Parathyroid adenoma (tissue), 2 donors: ENCODE data around the gene MYORG.
A peak's percentile ranks its signal among the peaks of the same experiment; 100 is the strongest.

ENCODE experiments used
- H2AFZ ChIP-seq: fragments of 300-600 bp; sonication (generic); one replicate; pipeline ENCODE4 v1.7.0; 2017; ENCODE audit warnings: antibody characterized with exemption, mild to moderate bottlenecking
- H3K27ac ChIP-seq: fragments of 300-600 bp; sonication (generic); one replicate; pipeline ENCODE4 v1.7.0; 2017
- H3K27me3 ChIP-seq: fragments of 300-600 bp; sonication (generic); one replicate; pipeline ENCODE4 v1.7.0; 2017; ENCODE audit warnings: low read length; ENCODE audit not compliant: control insufficient read depth, insufficient read depth
- H3K36me3 ChIP-seq: fragments of 300-600 bp; sonication (generic); one replicate; pipeline ENCODE4 v1.7.0; 2017; ENCODE audit warnings: low read length; ENCODE audit not compliant: control insufficient read depth, insufficient read depth
- H3K4me1 ChIP-seq: fragments of 300-600 bp; sonication (generic); one replicate; pipeline ENCODE4 v1.7.0; 2017; ENCODE audit warnings: control low read depth
- H3K4me2 ChIP-seq: fragments of 300-600 bp; sonication (generic); one replicate; pipeline ENCODE4 v1.7.0; 2017; ENCODE audit warnings: low read length
- H3K4me3 ChIP-seq: fragments of 300-600 bp; sonication (generic); one replicate; pipeline ENCODE4 v1.7.0; 2017; ENCODE audit warnings: low read depth, low read length
- H3K79me2 ChIP-seq: fragments of 300-600 bp; sonication (generic); one replicate; pipeline ENCODE4 v1.7.0; 2017; ENCODE audit warnings: control low read depth
- H3K9ac ChIP-seq: fragments of 300-600 bp; sonication (generic); one replicate; pipeline ENCODE4 v1.7.0; 2017; ENCODE audit warnings: mild to moderate bottlenecking
- H3K9me3 ChIP-seq: fragments of 300-600 bp; sonication (generic); one replicate; pipeline ENCODE4 v1.7.0; 2017; ENCODE audit warnings: low read length; ENCODE audit not compliant: control insufficient read depth
- TF ChIP-seq, protein P1 (sequence below): fragments of 300-600 bp; sonication (generic); IDR thresholded peaks from one replicate; pipeline ENCODE4 v1.7.0; 2017; ENCODE audit warnings: antibody characterized with exemption, mild to moderate bottlenecking
- donor health status: primary hyperparathyroidism.

MYORG gene

DNA sequence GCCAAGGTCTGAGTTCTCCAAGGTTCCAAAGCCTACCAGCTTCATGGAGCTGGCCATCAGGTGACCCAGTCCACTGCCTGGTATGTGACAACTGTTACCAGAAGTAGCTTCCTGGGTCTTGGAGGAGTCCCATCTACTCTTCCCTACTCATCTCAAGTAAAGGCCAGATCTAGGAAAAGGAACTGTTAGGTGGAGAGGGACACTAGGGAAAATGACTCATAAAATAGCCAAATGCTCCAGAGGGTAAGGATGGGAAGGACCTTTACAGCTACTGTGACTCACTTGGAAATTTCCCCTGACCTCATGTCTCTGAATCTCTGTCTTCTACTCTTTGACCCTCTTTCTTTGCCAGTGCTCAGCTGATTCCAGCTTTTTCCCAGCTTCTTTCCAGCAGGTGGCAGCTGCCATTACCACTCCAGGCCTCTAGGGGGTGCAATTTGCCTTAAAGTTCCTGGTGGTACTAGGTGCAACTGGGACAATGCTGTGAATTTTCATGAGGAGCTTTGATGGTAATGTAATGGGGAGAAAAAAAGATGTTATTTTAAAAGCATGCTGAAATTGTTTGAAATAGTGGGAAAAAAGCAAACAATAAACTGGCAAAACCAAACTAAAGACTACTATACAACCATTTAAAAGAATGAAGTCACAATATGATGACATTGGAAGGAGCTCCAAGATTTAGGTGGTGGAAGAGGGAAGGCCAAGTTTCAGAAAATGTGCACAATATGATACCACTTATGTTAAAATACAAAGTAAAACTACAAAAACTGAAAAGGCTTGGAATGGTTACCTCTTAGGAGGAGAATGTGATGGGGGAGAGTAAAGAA, 27.1 kb upstream of the MYORG start:
- no peak overlapping the region for H3K27ac ChIP-seq
- TF ChIP-seq, protein P1, sequence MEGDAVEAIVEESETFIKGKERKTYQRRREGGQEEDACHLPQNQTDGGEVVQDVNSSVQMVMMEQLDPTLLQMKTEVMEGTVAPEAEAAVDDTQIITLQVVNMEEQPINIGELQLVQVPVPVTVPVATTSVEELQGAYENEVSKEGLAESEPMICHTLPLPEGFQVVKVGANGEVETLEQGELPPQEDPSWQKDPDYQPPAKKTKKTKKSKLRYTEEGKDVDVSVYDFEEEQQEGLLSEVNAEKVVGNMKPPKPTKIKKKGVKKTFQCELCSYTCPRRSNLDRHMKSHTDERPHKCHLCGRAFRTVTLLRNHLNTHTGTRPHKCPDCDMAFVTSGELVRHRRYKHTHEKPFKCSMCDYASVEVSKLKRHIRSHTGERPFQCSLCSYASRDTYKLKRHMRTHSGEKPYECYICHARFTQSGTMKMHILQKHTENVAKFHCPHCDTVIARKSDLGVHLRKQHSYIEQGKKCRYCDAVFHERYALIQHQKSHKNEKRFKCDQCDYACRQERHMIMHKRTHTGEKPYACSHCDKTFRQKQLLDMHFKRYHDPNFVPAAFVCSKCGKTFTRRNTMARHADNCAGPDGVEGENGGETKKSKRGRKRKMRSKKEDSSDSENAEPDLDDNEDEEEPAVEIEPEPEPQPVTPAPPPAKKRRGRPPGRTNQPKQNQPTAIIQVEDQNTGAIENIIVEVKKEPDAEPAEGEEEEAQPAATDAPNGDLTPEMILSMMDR = peak; percentile 91
- no peaks in the 10 kb centered on the region for H3K4me1 ChIP-seq
- no peaks in the 10 kb centered on the region for H3K9me3 ChIP-seq
- H2AFZ ChIP-seq = no peak overlapping the region
- no peaks in the 10 kb centered on the region for H3K36me3 ChIP-seq
- no peak overlapping the region for H3K4me2 ChIP-seq
- H3K79me2 ChIP-seq = no peaks in the 10 kb centered on the region
- no peak overlapping the region for H3K9ac ChIP-seq
- no peaks in the 10 kb centered on the region for H3K27me3 ChIP-seq
- no peak overlapping the region for H3K4me3 ChIP-seq

GRCh38 chr9:34400686-34401602, 24.2 kb upstream of the MYORG start:
- H2AFZ ChIP-seq = no peak overlapping the region
- TF ChIP-seq, protein P1 = no peak
- no peak overlapping the region for H3K4me2 ChIP-seq
- no peak overlapping the region for H3K27ac ChIP-seq
- H3K36me3 ChIP-seq = no peaks in the 10 kb centered on the region
- no peak overlapping the region for H3K9ac ChIP-seq
- H3K79me2 ChIP-seq = no peaks in the 10 kb centered on the region
- H3K4me3 ChIP-seq = no peak overlapping the region
- H3K9me3 ChIP-seq = no peaks in the 10 kb centered on the region
- H3K4me1 ChIP-seq = no peaks in the 10 kb centered on the region
- no peaks in the 10 kb centered on the region for H3K27me3 ChIP-seq

DNA sequence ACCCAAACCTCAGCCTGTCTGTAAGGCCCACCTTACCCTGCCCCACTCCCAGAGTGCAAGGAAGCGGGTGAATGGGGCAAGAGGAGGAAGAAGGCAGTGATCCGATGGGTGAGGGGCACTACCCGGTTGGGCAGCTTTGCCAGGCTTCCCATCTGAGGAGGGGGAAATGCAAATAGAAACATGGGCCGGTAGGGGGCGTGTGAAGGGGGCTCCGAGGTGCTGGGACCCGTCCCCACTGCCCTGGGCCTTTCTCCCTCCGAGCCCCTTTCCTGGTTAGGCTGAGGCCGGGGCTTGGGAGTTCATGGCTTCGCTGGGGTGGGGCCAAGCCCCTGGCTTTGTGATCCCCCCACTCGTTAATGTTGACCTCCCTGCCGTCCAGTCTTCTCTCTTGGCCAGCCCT, 23.6 kb upstream of the MYORG start:
- Histone ChIP-seq H3K4me1 (no peaks in the 10 kb centered on the region), H3K9me3 (no peaks in the 10 kb centered on the region), H2AFZ (no peak overlapping the region), H3K27ac (no peak overlapping the region), H3K36me3 (no peaks in the 10 kb centered on the region), H3K79me2 (no peaks in the 10 kb centered on the region), H3K4me2 (no peak overlapping the region), H3K9ac (no peak overlapping the region), H3K4me3 (no peak overlapping the region), H3K27me3 (no peaks in the 10 kb centered on the region)
- TF ChIP-seq, protein P1 = no peak

- Histone ChIP-seq H3K4me1 (no peaks in the 10 kb centered on the region), H3K9me3 (no peaks in the 10 kb centered on the region), H3K4me3 (no peak overlapping the region), H3K27ac (no peak overlapping the region), H3K4me2 (no peak overlapping the region), H3K27me3 (no peaks in the 10 kb centered on the region), H2AFZ (no peak overlapping the region), H3K9ac (no peak overlapping the region), H3K36me3 (no peaks in the 10 kb centered on the region), H3K79me2 (no peaks in the 10 kb centered on the region)
- TF ChIP-seq, protein P1 = no peak
These were observed 23.0 kb upstream of the MYORG start for GRCh38 chr9:34399729-34400128.
